ENCODE measurements around the gene PPP1R14D. TPM values are rescaled to one million over a fixed set of nuclear protein-coding genes. Genes with fewer than 3 reads are reported as not detected.

The PPP1R14D gene
- total RNA-seq, 3 donors from 2014 or later, result 57.5 to 186 (median 154) TPM

DNA sequence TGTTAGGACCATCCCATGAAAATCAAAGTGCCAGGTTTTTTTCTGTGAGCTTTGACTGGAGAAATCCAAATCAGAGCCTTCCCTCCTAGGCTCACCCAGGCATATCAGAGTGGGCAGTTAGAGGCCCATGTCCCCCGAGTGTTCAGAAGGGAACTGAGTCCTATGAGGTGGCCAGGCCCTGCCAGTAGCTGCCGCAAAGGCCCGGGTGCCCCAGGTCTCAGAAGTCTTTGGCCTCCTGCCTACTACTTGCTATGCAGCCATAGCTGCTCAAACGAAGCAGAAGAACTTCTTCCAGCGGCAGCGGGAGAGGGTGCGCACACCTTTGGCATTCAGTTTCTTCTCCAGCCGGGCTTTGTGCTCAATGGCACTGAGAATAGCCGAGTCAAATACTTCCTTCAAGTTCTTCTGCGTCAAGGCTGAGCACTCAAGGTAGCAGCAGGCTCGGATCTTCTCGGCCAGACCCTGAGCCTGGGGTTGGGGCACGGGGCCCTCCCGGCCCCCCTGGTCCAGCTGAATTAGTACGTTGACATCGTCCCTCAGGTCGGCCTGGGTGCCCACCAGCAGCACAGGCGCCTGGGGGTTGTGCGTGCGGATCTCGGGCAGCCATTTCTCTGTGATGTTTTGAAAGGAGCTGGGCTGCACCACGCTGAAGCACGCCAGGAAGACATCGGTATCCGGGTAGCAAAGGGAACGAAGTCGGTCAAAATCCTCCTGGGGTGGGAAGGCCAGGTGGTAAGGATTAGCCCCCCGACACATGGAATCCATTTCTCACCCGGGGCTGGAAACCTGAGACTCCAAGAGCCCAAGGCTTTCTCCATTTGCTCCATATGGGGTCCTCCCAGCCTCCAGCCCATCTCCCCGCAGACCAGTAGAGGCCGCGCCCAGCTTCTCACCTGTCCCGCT is 44.5 kb upstream of the PPP1R14D start:
- peak in 1 of 3 donors; percentile 51 for DNase-seq
- H3K9me3 ChIP-seq, result no peaks in the 10 kb centered on the region
- TF ChIP-seq, protein P1, sequence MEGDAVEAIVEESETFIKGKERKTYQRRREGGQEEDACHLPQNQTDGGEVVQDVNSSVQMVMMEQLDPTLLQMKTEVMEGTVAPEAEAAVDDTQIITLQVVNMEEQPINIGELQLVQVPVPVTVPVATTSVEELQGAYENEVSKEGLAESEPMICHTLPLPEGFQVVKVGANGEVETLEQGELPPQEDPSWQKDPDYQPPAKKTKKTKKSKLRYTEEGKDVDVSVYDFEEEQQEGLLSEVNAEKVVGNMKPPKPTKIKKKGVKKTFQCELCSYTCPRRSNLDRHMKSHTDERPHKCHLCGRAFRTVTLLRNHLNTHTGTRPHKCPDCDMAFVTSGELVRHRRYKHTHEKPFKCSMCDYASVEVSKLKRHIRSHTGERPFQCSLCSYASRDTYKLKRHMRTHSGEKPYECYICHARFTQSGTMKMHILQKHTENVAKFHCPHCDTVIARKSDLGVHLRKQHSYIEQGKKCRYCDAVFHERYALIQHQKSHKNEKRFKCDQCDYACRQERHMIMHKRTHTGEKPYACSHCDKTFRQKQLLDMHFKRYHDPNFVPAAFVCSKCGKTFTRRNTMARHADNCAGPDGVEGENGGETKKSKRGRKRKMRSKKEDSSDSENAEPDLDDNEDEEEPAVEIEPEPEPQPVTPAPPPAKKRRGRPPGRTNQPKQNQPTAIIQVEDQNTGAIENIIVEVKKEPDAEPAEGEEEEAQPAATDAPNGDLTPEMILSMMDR (IDR thresholded peaks at IDR 0.05), result no peak
- H3K36me3 ChIP-seq (ENCODE audit: low read depth), result no peaks in the 10 kb centered on the region
- intact Hi-C loops (cut with DNase I, micrococcal nuclease), result no loop called here
- peaks cover 18% of the 10 kb centered on the region for H3K4me1 ChIP-seq (ENCODE audit: low read depth)
- no peak for ATAC-seq
- no peak overlapping the region for H3K4me3 ChIP-seq

DNA sequence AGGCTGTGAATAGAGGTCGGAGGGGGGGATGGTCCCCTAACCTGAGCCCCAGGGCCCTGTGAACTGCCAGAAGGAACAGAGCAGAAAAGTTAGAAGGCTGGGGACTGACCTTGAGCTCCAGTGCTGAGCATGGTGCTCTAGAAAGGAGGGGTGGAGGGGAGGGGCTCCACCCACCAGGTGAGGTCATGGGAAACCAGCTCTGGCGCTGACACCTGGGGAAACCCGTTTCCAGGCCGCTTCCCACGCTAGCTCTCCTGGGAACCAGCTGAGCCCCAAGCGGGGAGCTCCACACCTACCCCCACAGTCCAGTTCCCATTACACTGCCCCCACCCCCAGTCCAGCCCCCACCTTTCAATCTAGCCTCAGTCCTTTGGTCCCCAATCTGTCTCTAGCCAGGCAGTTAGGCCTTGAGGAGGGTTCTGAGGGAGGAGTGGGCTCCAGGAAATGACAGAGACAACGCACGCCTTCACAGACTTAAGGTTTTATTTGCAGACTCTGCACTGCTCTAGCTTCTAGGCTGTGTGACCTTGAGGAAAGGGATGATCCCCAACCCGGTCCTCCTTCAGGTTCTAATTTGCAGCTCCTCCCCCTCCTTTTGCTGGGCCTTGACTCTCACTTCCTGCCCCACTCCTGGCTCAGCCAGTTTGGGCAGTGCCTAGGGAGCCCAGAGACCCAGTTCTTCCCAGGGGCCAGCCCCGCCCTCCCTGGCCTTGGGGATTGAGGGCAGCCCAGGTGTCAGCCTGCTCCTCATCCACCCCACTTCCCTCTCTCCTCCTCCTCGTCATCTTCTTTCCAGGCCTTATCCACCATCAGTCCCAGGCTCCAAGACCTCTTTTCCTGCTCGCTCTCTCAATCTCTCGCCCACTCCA is 43.5 kb upstream of the PPP1R14D start:
- DNase-seq (peak; percentile 82 to 85 (median 85)), ATAC-seq (peak; percentile 79)
- TF ChIP-seq, protein P1 (IDR thresholded peaks at IDR 0.05), result no peak
- Histone ChIP-seq H3K4me1 (ENCODE audit: low read depth) (peaks cover 18% of the 10 kb centered on the region), H3K36me3 (ENCODE audit: low read depth) (no peaks in the 10 kb centered on the region), H3K4me3 (no peak overlapping the region), H3K9me3 (no peaks in the 10 kb centered on the region)
- intact Hi-C loops (cut with DNase I, micrococcal nuclease), result no loop called here

DNA sequence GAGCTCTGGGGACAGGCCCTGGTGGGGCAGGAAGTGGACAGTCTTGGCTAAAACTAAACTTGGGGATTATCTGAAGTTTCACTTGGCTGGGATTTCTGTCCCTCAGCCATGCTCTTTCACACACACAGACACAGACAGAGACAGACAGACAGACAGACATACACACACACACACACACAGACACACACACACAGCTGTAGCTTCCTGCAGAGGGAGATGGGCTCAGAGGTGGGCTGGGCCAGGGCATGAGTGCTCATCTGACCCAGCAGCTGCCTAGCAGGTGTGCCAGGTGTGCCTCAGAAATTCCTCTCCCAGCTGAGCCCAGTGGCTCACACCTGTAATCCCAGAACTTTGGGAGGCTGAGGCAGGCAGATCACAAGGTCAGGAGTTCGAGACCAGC is 42.2 kb upstream of the PPP1R14D start:
- intact Hi-C loops (cut with DNase I, micrococcal nuclease), result no loop called here
- no peaks in the 10 kb centered on the region for H3K36me3 ChIP-seq (ENCODE audit: low read depth)
- peaks cover 18% of the 10 kb centered on the region for H3K4me1 ChIP-seq (ENCODE audit: low read depth)
- DNase-seq (no peak), ATAC-seq (no peak)
- TF ChIP-seq, protein P1 (IDR thresholded peaks at IDR 0.05), result no peak
- H3K9me3 ChIP-seq, result no peaks in the 10 kb centered on the region
- H3K4me3 ChIP-seq, result no peak overlapping the region

DNA sequence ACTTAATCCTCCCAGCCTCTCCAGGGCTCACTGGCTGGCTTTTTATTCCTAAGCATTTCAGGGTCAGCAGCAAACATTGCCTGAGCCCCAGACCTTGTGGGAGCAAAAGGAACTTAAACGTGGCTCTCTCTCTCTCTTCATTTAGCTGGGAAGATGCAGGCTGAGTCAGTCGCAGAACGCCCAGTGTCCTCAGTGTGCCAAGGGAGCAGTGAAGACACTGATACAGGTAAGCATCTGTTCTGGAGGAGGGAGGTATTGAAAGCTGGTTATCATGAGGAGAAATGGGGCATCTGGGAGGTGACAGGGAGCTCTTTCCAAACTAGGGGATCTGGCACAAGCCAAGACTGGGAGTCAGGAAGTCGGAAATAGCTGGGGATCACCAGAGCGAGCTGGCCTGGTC is 41.2 kb upstream of the PPP1R14D start:
- TF ChIP-seq, protein P1 (IDR thresholded peaks at IDR 0.05), result no peak
- intact Hi-C loops (cut with DNase I, micrococcal nuclease), result no loop called here
- DNase-seq, result no peak

DNA sequence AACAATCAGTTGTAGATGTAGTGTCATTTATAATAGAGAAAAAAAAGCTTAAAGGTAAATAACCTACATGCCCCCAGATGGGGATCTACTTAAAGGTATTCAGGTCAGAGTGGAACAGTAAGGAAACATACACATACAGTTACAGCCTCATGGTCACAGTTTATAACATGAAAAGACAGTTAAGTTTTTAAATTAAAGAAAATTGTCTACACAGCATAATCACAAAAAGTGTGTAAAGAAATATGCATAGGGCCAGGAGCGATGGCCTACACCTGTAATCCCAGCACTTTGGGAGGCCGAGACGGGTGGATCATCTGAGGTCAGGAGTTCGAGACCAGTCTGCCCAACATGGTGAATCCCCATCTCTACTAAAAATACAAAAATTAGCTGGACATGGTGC is 38.7 kb upstream of the PPP1R14D start:
- ATAC-seq (no peak), DNase-seq (no peak)
- TF ChIP-seq, protein P1 (IDR thresholded peaks at IDR 0.05), result no peak
- no peak overlapping the region for H3K4me3 ChIP-seq
- no peaks in the 10 kb centered on the region for H3K36me3 ChIP-seq (ENCODE audit: low read depth)
- intact Hi-C loops (cut with DNase I, micrococcal nuclease), result no loop called here
- peaks cover 1% of the 10 kb centered on the region for H3K4me1 ChIP-seq (ENCODE audit: low read depth)
- H3K9me3 ChIP-seq, result no peaks in the 10 kb centered on the region

More for the DNA sequence above, 41.2 kb upstream of the PPP1R14D start:
- Histone ChIP-seq H3K4me3 (no peak overlapping the region), H3K4me1 (ENCODE audit: low read depth) (peaks cover 18% of the 10 kb centered on the region), H3K9me3 (no peaks in the 10 kb centered on the region), H3K36me3 (ENCODE audit: low read depth) (no peaks in the 10 kb centered on the region)
- ATAC-seq, result no peak
